Neural progenitor cell (in vitro differentiated cells): ENCODE results near the gene C6orf136. TPM values are rescaled to one million over a fixed set of nuclear protein-coding genes. Genes with fewer than 3 reads are reported as not detected.

Experiments used
- DNase-seq: peaks from one replicate; pipeline ENCODE4 v3.0.0-alpha.2; 2016; ENCODE audit warnings: low spot score
- H2AFZ ChIP-seq: fragments of 200-600 bp; sonication (generic); replicated peaks from 2 replicates; pipeline ENCODE4 v1.6.1; 2016; ENCODE audit warnings: antibody characterized with exemption
- H3F3A ChIP-seq: fragments of 200-600 bp; sonication (generic); 2 replicates; pipeline ENCODE4 v1.6.1; 2016; ENCODE audit warnings: antibody characterized with exemption, low read depth
- H3K27ac ChIP-seq: fragments of 200-600 bp; sonication (generic); 2 replicates; pipeline ENCODE4 v1.5.1; 2016; ENCODE audit warnings: mild to moderate bottlenecking
- H3K27me3 ChIP-seq: fragments of 200-600 bp; sonication (generic); 2 replicates; pipeline ENCODE4 v1.6.1; 2016; ENCODE audit warnings: mild to moderate bottlenecking, moderate library complexity
- H3K36me3 ChIP-seq: fragments of 200-600 bp; sonication (generic); 2 replicates; pipeline ENCODE4 v1.5.1; 2016
- H3K4me1 ChIP-seq: fragments of 200-600 bp; sonication (generic); 2 replicates; pipeline ENCODE4 v1.6.1; 2016; ENCODE audit warnings: mixed run types
- H3K4me2 ChIP-seq: fragments of 200-600 bp; sonication (generic); 2 replicates; pipeline ENCODE4 v1.6.1; 2016
- H3K4me3 ChIP-seq: fragments of 200-600 bp; sonication (generic); 2 replicates; pipeline ENCODE4 v1.5.1; 2016
- H3K79me2 ChIP-seq: fragments of 200-600 bp; sonication (generic); 2 replicates; pipeline ENCODE4 v1.6.1; 2016; ENCODE audit warnings: low read depth
- H3K9ac ChIP-seq: fragments of 200-600 bp; sonication (generic); 2 replicates; pipeline ENCODE4 v1.6.1; 2016
- H3K9me3 ChIP-seq: fragments of 200-600 bp; sonication (generic); 2 replicates; pipeline ENCODE4 v1.5.1; 2016; ENCODE audit warnings: low read depth
- H4K20me1 ChIP-seq: fragments of 200-600 bp; sonication (generic); 2 replicates; pipeline ENCODE4 v1.6.1; 2016; ENCODE audit warnings: low read depth
- H3K27ac Mint-ChIP-seq: 3 replicates; pipeline ENCODE4 v1.8.0; 2021; ENCODE audit warnings: mixed read lengths
- H3K27me3 Mint-ChIP-seq: 2 replicates; pipeline ENCODE4 v1.8.0; 2022; ENCODE audit warnings: low read depth, mild to moderate bottlenecking, inconsistent platforms, moderate library complexity, mixed read lengths; ENCODE audit not compliant: insufficient read depth
- H3K36me3 Mint-ChIP-seq: 3 replicates; pipeline ENCODE4 v1.8.0; 2021; ENCODE audit warnings: mixed read lengths
- H3K4me1 Mint-ChIP-seq: 3 replicates; pipeline ENCODE4 v1.8.0; 2021; ENCODE audit warnings: mixed read lengths
- H3K4me3 Mint-ChIP-seq: 3 replicates; pipeline ENCODE4 v1.8.0; 2021; ENCODE audit warnings: mild to moderate bottlenecking, moderate library complexity, mixed read lengths
- H3K9me3 Mint-ChIP-seq: 3 replicates; pipeline ENCODE4 v1.8.0; 2020; ENCODE audit warnings: mixed read lengths
- EZH2 ChIP-seq: fragments of 200-600 bp; sonication (generic); IDR thresholded peaks from 2 replicates; pipeline ENCODE4 v1.6.1; 2017; ENCODE audit warnings: antibody characterized with exemption, mild to moderate bottlenecking, moderate library complexity
- EZH2phosphoT487 ChIP-seq: fragments of 200-600 bp; sonication (generic); IDR thresholded peaks from 2 replicates; pipeline ENCODE4 v1.6.1; 2017; ENCODE audit warnings: antibody characterized with exemption
- total RNA-seq: library from RNA; depleted of rRNA; stranded (reverse); fragments of >200 nt; gene quantifications from 2 replicates; pipeline ENCODE4 v1.2.3, GENCODE V29; 2015; ENCODE audit warnings: low replicate concordance
- TF ChIP-seq, protein P1 (sequence below): fragments of 200-600 bp; sonication (generic); IDR thresholded peaks from 2 replicates; pipeline ENCODE4 v1.5.1; 2017; ENCODE audit warnings: antibody characterized with exemption, mild to moderate bottlenecking

Gene C6orf136
- total RNA-seq, 1 donor from 2014 or later, result 3.7 TPM

DNA sequence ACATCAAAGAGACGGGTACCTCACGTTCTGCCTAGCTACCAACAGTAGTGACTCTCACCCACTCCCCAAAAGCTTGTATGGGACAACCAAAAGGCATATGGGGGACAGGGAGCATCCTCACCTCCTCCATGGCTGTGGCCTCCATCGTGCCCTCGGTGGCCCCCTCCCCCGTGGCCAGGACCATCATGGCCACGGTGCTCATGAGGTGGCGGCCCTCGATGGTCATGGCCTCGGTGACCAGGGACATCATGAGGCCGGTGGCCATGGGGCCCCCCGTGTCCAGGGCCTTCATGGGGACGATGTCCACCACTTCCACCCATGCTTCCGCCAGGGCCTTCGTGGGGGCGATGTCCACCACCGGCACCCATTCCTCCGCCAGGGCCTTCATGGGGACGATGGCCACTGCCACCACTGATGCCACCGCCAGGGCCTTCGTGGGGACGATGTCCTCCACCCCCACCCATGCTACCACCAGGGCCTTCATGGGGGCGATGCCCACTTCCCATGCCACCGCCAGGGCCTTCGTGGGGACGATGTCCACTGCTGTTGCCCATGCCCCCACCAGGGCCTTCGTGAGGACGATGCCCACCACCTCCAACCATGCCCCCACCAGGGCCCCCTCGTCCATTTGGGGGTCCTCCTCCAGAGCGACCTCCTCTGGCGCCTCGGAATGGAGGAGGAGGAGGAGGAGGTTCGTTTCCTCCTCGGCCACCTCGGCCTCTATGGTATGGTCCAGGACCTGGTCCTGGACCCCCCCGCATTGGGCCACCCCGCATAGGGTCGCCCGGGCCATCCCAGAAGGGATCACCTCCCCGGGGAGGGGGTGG, 44.9 kb upstream of the C6orf136 start:
- Histone ChIP-seq H3K4me2 (no peak overlapping the region), H3K27me3 (no peaks in the 10 kb centered on the region), H2AFZ (no peak overlapping the region), H3K36me3 (peaks cover 12% of the 10 kb centered on the region), H3K27ac (no peak overlapping the region), H3K9ac (no peak overlapping the region), H3K79me2 (no peaks in the 10 kb centered on the region), H3F3A (peaks cover 77% of the 10 kb centered on the region), H3K9me3 (no peaks in the 10 kb centered on the region), H3K4me3 (no peak overlapping the region), H3K4me1 (no peaks in the 10 kb centered on the region), H4K20me1 (peaks cover 32% of the 10 kb centered on the region)
- H3K36me3 Mint-ChIP-seq, result peaks cover 48% of the 10 kb centered on the region
- H3K4me1 Mint-ChIP-seq, result peaks cover 6% of the 10 kb centered on the region
- DNase-seq, result no peak
- no peaks in the 10 kb centered on the region for H3K9me3 Mint-ChIP-seq
- H3K27ac Mint-ChIP-seq, result no peak overlapping the region
- TF ChIP-seq EZH2, result no peak
- no peak for TF ChIP-seq EZH2phosphoT487
- TF ChIP-seq, protein P1, sequence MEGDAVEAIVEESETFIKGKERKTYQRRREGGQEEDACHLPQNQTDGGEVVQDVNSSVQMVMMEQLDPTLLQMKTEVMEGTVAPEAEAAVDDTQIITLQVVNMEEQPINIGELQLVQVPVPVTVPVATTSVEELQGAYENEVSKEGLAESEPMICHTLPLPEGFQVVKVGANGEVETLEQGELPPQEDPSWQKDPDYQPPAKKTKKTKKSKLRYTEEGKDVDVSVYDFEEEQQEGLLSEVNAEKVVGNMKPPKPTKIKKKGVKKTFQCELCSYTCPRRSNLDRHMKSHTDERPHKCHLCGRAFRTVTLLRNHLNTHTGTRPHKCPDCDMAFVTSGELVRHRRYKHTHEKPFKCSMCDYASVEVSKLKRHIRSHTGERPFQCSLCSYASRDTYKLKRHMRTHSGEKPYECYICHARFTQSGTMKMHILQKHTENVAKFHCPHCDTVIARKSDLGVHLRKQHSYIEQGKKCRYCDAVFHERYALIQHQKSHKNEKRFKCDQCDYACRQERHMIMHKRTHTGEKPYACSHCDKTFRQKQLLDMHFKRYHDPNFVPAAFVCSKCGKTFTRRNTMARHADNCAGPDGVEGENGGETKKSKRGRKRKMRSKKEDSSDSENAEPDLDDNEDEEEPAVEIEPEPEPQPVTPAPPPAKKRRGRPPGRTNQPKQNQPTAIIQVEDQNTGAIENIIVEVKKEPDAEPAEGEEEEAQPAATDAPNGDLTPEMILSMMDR, result no peak
- H3K4me3 Mint-ChIP-seq, result no peak overlapping the region
- H3K27me3 Mint-ChIP-seq, result peaks cover 4% of the 10 kb centered on the region

DNA sequence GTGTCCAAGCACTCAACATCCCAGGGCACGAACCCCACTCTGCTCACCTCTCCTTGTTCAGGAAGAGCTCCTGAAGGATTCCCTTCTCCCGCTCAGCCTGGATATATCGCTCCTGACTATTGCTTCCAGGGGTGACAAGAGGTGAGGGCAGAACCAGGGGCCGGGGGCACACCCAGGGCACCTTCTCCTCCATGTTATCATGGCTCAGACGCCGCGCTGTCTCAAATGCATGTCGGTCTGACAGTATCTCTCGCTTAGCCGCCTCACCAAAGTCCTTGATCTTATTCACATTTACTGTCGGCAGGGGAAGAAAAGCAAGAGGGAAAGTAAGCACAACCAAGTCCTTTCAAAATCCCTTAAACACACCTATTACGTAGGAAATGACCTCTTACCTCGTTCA, 43.0 kb upstream of the C6orf136 start:
- no peaks in the 10 kb centered on the region for H3K9me3 ChIP-seq
- Mint-ChIP-seq H3K9me3 (no peaks in the 10 kb centered on the region), H3K27ac (no peak overlapping the region)

GRCh38 chr6:30610065-30610464, 36.9 kb upstream of the C6orf136 start:
- Histone ChIP-seq H3K27me3 (no peaks in the 10 kb centered on the region), H3K4me2 (no peak overlapping the region), H2AFZ (no peak overlapping the region), H3K79me2 (peaks cover 67% of the 10 kb centered on the region), H3K27ac (no peak overlapping the region), H3F3A (peaks cover 43% of the 10 kb centered on the region), H3K9me3 (no peaks in the 10 kb centered on the region), H4K20me1 (peaks cover 77% of the 10 kb centered on the region), H3K4me3 (no peak overlapping the region), H3K36me3 (peaks cover 28% of the 10 kb centered on the region), H3K9ac (no peak overlapping the region), H3K4me1 (peaks cover 23% of the 10 kb centered on the region)
- no peak overlapping the region for H3K27ac Mint-ChIP-seq
- no peak overlapping the region for H3K4me3 Mint-ChIP-seq
- H3K4me1 Mint-ChIP-seq, result peaks cover 38% of the 10 kb centered on the region
- H3K36me3 Mint-ChIP-seq, result peaks cover 38% of the 10 kb centered on the region
- no peak for DNase-seq
- H3K9me3 Mint-ChIP-seq, result no peaks in the 10 kb centered on the region
- TF ChIP-seq EZH2, result no peak
- TF ChIP-seq EZH2phosphoT487, result no peak
- TF ChIP-seq, protein P1, result no peak
- peaks cover 13% of the 10 kb centered on the region for H3K27me3 Mint-ChIP-seq

More for the DNA sequence above, 43.0 kb upstream of the C6orf136 start:
- no peaks in the 10 kb centered on the region for H3K27me3 ChIP-seq
- H3K36me3 Mint-ChIP-seq, result peaks cover 55% of the 10 kb centered on the region
- no peaks in the 10 kb centered on the region for H3K4me1 ChIP-seq
- no peak overlapping the region for H3K4me2 ChIP-seq
- no peak for DNase-seq
- H3K9ac ChIP-seq, result no peak overlapping the region
- no peak overlapping the region for H3K4me3 ChIP-seq
- H3K79me2 ChIP-seq, result peaks cover 7% of the 10 kb centered on the region
- peaks cover 18% of the 10 kb centered on the region for H3K36me3 ChIP-seq
- no peaks in the 10 kb centered on the region for H3K4me1 Mint-ChIP-seq
- H3F3A ChIP-seq, result peaks cover 68% of the 10 kb centered on the region
- TF ChIP-seq, protein P1, result no peak
- TF ChIP-seq EZH2phosphoT487, result no peak
- no peak for TF ChIP-seq EZH2
- no peak overlapping the region for H2AFZ ChIP-seq
- no peak overlapping the region for H3K4me3 Mint-ChIP-seq
- peaks cover 5% of the 10 kb centered on the region for H3K27me3 Mint-ChIP-seq
- H3K27ac ChIP-seq, result no peak overlapping the region
- peaks cover 44% of the 10 kb centered on the region for H4K20me1 ChIP-seq
